ENCODE data around the gene TMEM63C. TPM values are rescaled to one million over a fixed set of nuclear protein-coding genes. Genes with fewer than 3 reads are reported as not detected.

TMEM63C gene
- total RNA-seq, 2 experiments from 2014 or later, result 0.79 to 6.6 TPM

DNA sequence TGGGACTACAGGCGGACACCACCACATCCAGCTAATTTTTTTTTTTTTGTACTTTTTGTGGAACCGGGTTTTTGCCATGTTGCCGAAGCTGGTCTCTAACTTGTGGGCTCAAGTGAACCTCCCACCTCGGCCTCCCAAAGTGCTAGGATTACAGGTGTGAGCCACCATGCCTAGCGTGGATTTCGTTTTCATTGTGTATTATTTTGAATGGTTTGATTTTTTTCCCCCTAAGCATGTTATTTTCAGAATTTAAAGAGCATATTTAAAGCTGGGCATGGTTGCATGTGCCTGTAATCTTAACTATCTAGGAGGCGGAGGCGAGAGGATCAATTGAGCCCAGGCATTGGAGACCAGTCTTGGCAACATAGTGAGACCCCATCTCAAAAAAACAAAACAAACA is 13.1 kb downstream of the TMEM63C start:
- no peak overlapping the region for H3K4me2 ChIP-seq (ENCODE audit: low read length)
- H3K9me2 ChIP-seq (ENCODE audit: insufficient read depth, low read length), result no peaks in the 10 kb centered on the region
- H4K20me1 ChIP-seq (ENCODE audit: insufficient read depth, low read length), result no peaks in the 10 kb centered on the region
- H3K9me3 ChIP-seq (ENCODE audit: low read length), result no peaks in the 10 kb centered on the region
- H3K4me3 ChIP-seq (ENCODE audit: low read depth, low read length, poor library complexity, severe bottlenecking), result no peak overlapping the region
- H2AFZ ChIP-seq (ENCODE audit: low read length), result no peak overlapping the region
- H3K27ac ChIP-seq (ENCODE audit: low read depth, low read length, poor library complexity, severe bottlenecking), result no peak overlapping the region
- intact Hi-C loops (cut with micrococcal nuclease; ENCODE audit: unreplicated experiment), result no loop called here
- ChIA-PET CTCF (ENCODE audit: unreplicated experiment) (no interaction called here), POLR2A (no interaction called here)
- TF ChIP-seq, protein P1, sequence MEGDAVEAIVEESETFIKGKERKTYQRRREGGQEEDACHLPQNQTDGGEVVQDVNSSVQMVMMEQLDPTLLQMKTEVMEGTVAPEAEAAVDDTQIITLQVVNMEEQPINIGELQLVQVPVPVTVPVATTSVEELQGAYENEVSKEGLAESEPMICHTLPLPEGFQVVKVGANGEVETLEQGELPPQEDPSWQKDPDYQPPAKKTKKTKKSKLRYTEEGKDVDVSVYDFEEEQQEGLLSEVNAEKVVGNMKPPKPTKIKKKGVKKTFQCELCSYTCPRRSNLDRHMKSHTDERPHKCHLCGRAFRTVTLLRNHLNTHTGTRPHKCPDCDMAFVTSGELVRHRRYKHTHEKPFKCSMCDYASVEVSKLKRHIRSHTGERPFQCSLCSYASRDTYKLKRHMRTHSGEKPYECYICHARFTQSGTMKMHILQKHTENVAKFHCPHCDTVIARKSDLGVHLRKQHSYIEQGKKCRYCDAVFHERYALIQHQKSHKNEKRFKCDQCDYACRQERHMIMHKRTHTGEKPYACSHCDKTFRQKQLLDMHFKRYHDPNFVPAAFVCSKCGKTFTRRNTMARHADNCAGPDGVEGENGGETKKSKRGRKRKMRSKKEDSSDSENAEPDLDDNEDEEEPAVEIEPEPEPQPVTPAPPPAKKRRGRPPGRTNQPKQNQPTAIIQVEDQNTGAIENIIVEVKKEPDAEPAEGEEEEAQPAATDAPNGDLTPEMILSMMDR (conservative IDR thresholded peaks at IDR 0.05; ENCODE audit: low read length), result no peak
- TF ChIP-seq EZH2phosphoT487 (IDR thresholded peaks at IDR 0.05; ENCODE audit: borderline replicate concordance, low read depth, low read length), result no peak
- no peaks in the 10 kb centered on the region for H3K4me1 ChIP-seq (ENCODE audit: insufficient read depth, low read length, poor library complexity, severe bottlenecking)
- no peaks in the 10 kb centered on the region for H3K36me3 ChIP-seq (ENCODE audit: insufficient read depth, low read length)
- no peaks in the 10 kb centered on the region for H3K79me2 ChIP-seq (ENCODE audit: insufficient read depth, low read depth, low read length)
- no peak for DNase-seq (ENCODE audit: low spot score)
- no TSS peak for BruUV-seq (replicated peaks)

DNA sequence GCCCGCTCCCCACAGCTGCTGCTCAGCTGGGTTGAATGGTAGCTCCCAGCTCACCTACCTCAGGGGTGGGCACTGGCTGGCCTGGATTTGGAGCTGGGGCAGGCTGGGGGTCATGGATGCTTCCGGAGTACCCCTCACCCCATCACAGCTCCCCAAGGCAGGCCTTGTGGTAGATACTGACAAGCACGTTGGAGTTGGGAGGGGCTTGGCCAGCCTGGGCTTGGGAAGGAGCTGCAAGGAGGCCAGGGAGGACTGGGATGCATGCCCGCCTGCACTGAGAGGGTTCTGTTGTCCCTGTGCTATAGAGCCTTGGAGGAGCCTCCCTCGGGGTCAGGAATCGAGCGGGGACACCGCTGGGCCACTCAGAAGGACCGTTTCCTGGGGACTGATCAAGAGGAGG is 14.2 kb downstream of the TMEM63C start:
- ChIA-PET CTCF (ENCODE audit: unreplicated experiment) (no interaction called here), POLR2A (no interaction called here)
- H2AFZ ChIP-seq (ENCODE audit: low read length), result no peak overlapping the region
- no peaks in the 10 kb centered on the region for H3K36me3 ChIP-seq (ENCODE audit: insufficient read depth, low read length)
- H3K27ac ChIP-seq (ENCODE audit: low read depth, low read length, poor library complexity, severe bottlenecking), result no peak overlapping the region
- no peaks in the 10 kb centered on the region for H3K4me1 ChIP-seq (ENCODE audit: insufficient read depth, low read length, poor library complexity, severe bottlenecking)
- H4K20me1 ChIP-seq (ENCODE audit: insufficient read depth, low read length), result no peaks in the 10 kb centered on the region
- no peaks in the 10 kb centered on the region for H3K9me3 ChIP-seq (ENCODE audit: low read length)
- intact Hi-C loops (cut with micrococcal nuclease; ENCODE audit: unreplicated experiment), result no loop called here
- no TSS peak for BruUV-seq (replicated peaks)
- H3K4me3 ChIP-seq (ENCODE audit: low read depth, low read length, poor library complexity, severe bottlenecking), result no peak overlapping the region
- H3K4me2 ChIP-seq (ENCODE audit: low read length), result no peak overlapping the region
- H3K9me2 ChIP-seq (ENCODE audit: insufficient read depth, low read length), result no peaks in the 10 kb centered on the region
- no peak for DNase-seq (ENCODE audit: low spot score)
- no peak for TF ChIP-seq EZH2phosphoT487 (IDR thresholded peaks at IDR 0.05; ENCODE audit: borderline replicate concordance, low read depth, low read length)
- TF ChIP-seq, protein P1 (conservative IDR thresholded peaks at IDR 0.05; ENCODE audit: low read length), result no peak
- no peaks in the 10 kb centered on the region for H3K79me2 ChIP-seq (ENCODE audit: insufficient read depth, low read depth, low read length)

DNA sequence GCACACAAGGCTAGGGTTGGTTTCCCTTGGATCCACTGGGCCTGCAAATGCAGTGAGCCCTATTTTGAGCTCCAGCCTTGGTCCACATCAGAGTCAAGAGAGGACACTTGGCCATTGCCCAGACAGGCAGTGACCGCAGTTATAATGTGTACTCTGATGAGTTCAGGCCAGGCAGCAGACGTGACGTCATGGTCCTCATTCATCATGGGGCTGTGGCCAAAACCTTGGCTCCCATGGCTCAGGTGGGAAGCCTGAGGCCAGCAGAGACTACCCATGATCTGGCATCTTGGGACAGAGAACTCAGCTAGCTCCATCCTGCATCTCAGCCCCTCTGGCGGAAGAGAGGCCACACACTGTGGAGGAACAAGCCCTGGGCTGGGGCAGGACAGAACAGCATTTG is 16.4 kb downstream of the TMEM63C start:
- no TSS peak for BruUV-seq (replicated peaks)
- Histone ChIP-seq H3K4me2 (ENCODE audit: low read length) (no peak overlapping the region), H3K27ac (ENCODE audit: low read depth, low read length, poor library complexity, severe bottlenecking) (no peak overlapping the region), H3K79me2 (ENCODE audit: insufficient read depth, low read depth, low read length) (no peaks in the 10 kb centered on the region), H3K4me1 (ENCODE audit: insufficient read depth, low read length, poor library complexity, severe bottlenecking) (no peaks in the 10 kb centered on the region), H2AFZ (ENCODE audit: low read length) (no peak overlapping the region), H3K4me3 (ENCODE audit: low read depth, low read length, poor library complexity, severe bottlenecking) (no peak overlapping the region), H4K20me1 (ENCODE audit: insufficient read depth, low read length) (no peaks in the 10 kb centered on the region), H3K36me3 (ENCODE audit: insufficient read depth, low read length) (no peaks in the 10 kb centered on the region), H3K9me2 (ENCODE audit: insufficient read depth, low read length) (no peaks in the 10 kb centered on the region), H3K9me3 (ENCODE audit: low read length) (no peaks in the 10 kb centered on the region)
- TF ChIP-seq EZH2phosphoT487 (IDR thresholded peaks at IDR 0.05; ENCODE audit: borderline replicate concordance, low read depth, low read length), result no peak
- TF ChIP-seq, protein P1 (conservative IDR thresholded peaks at IDR 0.05; ENCODE audit: low read length), result no peak
- intact Hi-C loops (cut with micrococcal nuclease; ENCODE audit: unreplicated experiment), result no loop called here
- no peak for DNase-seq (ENCODE audit: low spot score)
- ChIA-PET POLR2A (no interaction called here), CTCF (ENCODE audit: unreplicated experiment) (no interaction called here)

Data from OCI-LY7 (cell line).